GM18519 (cell line): ENCODE measurements around the gene COL4A3.
"Not testable (repeated sequence)": the region's sequence is repeated elsewhere in the genome, so short reads cannot be mapped to it uniquely, and the experiment has no call there.

Experiments
- ATAC-seq: cut with Tn5 transposase; IDR thresholded peaks from one replicate; pipeline ENCODE4 v1.9.1; 2021; ENCODE audit warnings: mild to moderate bottlenecking, moderate library complexity; ENCODE audit not compliant: unreplicated experiment, low FRiP score

Gene COL4A3

DNA sequence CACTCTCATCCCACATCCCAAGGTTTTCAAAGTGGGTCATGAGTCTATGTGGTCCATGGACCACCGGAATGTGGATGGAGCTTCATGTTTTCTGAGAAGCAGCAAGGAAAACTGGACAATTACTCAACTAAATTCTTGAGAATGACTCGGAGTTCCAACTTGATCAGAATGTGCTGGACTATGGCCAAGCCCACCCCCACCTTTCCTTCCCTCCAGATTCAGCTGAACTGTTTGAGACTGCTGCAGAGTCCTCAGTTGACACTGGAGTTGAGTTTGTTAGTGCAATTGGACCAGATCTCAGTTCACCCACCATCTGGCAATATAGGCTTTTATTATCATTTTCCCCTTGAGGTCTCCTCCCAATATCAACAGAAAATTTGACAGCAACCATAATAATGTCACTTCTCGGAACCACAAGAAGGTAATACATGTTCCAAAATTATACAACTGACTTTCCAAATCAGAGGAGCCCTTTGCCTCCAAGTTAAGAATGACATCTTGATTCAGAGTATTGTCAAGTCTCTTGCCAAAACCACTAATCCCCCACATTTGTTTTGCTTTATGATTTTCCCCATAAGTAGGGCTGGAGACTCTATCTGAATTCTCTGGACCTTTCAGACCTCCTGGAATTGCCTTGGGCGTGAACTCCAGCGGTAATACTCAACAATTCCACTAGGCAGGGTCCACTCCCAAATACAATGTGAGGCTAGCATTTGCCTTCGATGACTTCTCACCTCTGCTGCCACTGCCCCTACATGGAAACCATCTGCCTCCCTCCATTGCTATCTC, 9.2 kb upstream of the COL4A3 start:
- no peak for ATAC-seq

DNA sequence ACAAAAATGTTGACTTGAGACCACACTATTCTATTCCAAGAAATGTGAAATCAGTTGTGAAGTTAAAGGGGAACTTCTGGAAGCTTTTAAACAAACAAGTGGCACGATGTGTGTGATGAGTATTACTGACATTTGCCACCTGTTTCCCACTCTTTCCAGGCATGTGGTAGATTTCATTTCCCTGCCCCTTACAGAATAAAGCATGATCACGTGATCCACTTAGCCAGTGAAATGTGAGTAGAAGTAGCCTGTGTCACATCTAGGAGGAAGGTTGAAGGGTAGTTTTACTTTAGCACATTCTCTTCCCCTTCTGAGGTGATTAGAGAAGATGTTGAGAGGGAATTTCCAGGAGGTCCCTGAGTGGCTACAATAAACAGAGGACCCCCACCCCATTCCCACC, 4.3 kb upstream of the COL4A3 start:
- no peak for ATAC-seq

DNA sequence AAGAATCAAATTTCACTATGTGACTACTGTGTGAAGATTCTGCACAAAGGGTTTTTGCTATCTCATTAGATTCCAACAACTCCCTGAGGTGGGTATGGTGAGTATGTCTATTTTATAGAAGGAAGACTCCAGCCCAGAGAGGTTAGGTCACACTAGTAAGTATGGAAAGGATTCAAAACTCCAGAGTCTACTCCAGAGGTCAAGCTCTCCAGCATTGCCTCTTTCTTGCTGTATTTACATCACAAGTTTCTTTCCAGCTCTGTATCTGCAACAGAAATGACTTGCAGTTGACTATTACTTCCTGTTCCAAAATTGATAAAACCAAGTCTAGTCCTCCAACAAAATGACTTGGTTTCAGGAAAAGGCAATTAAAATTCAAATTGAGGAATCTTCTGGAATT, 2.5 kb upstream of the COL4A3 start:
- no peak for ATAC-seq

DNA sequence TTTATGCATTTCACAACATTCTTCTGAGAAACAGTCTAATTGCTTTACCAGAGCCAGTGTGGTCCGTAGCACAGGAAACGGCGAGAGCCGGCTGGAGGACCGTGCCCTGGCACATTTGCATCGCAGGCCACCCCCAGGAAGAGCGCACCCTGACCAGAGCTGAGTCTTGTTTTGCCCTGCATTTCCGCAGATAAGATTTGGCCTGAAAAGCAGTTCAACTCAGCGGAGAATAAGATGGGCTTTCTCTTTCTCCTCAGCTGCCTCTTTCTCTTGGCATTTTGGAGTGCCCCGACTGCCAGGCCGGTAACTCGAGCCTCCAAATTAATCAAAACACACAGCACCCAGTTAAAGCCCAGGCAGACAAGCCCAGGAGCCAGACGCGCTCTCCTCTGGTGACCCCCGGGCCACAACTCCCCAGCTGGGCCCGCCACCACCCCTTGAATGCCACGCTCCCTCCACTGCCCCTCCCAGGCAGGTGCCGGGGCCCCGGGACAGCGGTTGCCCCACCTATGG, 883 bp upstream of the COL4A3 start:
- peak; percentile 47 for ATAC-seq

DNA sequence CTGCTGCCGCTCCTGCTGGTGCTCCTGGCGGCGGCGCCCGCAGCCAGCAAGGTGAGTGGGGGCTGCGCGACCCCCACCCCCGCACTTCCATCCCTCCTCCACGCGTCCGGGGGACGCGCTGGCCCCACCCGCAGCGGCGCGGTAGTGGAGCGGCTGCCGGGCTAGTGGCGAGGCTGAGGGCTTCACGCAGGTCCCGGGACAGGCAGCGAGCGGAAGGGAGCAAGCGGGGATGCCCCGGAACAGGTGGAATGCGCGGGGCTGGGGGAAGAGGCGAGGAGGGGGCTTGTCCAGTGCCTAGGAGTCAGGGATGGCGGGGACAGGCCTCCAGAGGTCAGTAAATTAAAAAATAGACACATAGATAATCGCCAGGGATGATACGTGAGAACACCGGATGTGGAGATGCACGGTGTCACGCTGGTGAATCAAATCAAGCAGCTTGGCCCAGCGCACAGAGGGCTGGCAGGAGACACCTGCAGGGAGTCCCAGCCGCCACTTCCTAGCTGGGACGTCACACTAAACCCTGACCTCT, 403 bp downstream of the COL4A3 start:
- peak; percentile 70 for ATAC-seq

DNA sequence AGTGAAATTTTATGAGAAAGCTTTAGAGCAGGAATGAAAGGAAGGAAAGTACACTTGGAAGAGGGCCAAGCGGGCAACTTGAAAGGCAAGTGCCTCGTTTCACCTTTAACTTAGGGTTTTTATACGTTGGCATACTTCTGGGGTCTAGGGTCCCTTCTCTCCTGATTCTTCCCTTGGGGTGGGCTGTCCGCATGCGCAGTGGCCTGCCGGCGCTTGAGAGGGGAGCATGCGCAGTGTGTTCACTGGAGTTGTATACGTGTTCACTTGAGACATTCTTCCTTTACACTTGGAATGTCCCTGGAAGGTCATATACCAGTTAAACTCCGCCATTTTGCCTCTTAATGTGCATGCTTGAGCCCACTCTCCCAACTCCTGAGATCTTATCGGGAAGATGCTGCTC, 7.4 kb downstream of the COL4A3 start:
- ATAC-seq = not testable (repeated sequence)

DNA sequence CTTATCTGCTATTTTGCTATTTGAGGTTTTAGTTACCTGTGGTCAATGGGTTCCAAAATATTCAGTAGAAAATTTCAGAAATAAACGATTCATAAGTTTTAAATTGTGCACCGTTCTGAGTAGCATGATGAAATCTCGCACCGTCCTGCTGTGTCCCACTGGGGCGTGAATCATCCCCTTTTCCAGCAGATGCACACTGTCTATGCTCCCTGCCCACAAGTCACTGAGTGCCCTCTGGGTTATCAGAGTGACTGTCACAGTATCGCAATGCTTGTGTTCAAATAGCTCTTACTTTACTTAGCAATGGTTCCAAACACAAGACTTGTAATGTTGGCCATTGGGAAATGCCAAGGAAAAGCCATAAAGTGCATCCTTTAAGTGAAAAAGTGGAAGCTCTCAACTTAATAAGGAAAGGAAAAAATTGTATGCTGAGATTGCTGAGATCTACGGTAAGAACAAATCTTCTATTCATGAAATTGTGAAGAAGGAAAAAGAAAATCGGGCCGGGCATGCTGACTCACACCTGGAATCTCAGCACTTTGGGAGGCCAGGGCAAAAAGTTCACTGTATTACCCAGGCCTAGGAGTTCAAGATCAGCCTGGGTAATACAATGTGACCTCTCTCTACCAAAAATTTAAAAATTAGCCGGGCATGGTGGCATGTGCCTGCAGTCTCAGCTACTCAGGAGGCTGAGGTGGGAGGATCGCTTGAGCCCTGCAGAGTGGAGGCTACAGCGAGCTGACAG, 13.3 kb downstream of the COL4A3 start:
- ATAC-seq = no peak

DNA sequence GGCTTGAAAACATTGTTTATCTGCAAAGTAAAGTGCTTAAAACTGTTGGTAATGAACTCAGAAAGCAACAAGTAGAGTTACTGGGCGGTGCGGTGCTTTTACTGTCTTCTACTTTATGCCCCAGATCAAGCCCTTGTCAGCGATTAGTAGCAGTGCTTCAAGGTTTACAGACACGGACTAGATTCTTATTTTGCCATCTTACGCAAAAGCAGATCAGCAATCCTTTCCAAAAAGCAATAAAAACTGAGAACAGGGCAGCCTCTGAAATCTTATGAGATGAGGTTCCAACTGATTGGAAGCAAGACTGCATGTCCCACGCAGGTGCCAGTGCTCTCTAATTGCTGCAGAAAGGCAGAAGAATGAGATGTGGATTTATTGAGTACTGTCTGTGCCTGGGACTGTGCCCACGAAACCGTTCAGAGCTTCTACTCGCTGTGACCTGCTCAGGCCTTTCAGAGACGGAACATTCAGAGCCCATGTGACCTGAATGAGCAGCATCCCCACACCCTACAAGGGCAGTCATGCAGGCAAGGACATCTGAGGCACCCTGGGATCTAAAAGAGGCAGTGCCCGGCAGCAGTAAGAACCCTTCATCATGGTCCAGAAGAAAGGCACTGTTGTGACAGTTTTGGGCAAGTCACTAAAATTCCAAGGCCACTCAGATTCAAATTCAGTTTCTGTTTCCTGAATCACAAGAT, 15.7 kb downstream of the COL4A3 start:
- no peak for ATAC-seq

DNA sequence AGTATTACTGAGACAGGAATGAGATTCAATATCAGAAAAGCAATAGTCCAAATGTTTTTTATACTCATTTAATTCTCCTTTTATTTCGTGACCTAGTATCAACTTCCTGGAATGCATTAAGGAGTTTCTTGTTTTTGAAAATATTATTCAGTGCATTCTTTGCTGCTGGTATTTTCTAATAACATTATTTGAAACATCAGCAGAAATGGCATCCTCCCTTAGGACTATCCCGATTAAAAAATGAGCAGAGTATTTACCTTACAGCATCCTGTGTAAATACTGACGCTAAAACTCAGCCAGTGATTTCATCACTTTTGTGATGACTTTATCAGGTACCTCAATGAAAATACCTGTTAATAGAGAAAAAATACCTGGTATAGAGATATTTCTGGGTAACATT, 16.3 kb downstream of the COL4A3 start:
- ATAC-seq = no peak

DNA sequence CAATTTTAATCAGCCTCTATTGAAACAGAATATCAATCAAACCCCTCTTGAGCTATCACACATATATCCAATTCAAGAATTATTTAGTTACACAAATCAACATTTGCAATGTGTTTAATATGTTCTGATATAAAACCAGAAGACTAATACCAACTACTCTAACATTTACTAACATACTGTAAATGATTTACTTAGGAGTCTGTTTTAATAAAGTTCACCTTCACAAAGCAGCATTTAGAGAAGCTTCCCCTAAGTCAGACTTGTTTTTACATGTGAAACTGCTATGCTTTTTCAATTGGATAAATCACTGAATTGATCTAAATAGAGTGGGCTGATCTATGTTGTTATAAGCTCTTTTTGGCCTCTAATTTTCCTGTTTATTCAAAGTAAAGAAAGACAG, 18.3 kb downstream of the COL4A3 start:
- ATAC-seq = no peak

DNA sequence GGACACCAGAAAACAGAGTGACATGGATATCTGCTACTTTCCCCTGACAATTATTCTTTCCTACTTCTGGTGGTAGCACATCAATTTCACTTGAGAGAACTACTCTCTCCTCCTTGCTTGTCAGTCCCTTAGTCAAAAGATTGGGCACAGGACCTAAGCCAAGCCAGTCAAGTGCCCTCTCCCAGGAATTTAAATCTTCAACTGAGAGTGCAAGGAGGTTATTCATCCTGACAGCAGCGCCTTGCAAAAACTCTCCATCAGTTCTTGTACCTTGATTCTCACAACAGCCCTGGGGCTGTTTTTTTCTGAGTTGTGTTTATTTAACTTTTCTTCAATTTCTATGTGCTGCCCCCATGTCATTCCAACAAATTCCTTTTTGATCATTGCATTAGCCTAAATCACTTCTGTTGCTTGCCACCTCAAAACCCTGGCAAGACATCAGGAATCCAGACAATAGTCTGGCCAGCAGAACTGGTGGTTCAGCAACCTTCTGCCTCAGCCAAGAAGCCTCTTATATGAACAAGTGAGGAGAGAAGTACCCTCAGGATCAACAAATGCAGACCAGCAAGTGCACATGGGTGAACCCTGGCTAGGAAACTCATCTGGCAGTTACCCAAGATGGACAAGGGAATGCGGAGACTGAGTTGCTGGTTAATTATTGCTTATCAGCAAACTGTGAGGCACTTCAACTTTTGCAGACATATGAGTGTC, 19.4 kb downstream of the COL4A3 start:
- no peak for ATAC-seq

DNA sequence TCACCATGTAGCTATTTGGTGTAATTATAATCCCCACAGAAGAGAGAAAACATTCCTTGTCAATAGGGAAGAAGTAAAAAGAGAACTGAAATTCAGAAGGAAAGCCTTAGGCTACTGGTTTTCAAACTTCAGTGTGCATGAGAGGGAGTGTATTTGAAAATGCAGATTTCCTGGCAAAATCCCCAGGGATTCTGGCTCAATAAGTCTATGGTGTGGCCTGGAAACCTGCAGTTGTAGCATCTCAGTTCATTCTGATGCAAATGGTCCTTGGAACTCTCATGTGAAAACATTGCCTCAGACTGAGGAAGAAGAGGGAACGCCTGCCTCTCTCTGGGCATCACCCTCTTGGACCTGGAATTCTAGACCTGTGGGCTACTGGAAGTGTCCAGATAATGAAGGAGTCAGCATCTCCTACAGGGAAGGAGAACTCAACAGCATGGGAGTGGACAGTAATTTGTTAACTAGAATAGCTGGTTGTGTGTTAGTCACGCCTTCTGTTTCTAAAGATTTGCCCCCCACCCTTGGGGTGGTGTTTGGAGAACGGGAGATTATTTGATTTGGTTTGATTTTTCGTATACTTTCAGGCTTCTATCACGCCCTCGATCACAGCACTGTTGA, 21.3 kb downstream of the COL4A3 start:
- ATAC-seq = no peak

DNA sequence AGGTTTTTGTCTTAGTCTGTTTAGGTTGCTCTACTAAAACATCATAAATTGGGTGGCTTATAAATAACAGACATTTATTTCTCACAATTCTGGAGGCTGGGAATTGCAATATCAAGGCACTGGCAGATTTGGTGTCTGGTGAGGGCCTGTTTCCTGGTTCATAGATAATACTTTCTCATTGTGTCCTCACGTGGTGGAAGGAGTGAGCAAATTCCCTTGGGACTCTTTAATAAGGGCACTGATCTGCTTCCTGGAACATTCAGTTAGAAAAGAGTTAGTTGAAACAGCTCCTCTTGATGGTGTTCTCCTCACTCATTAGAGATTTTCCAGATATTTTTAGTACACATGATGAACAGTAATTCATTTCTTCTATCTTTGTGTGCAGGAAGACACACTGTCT, 22.3 kb downstream of the COL4A3 start:
- no peak for ATAC-seq

DNA sequence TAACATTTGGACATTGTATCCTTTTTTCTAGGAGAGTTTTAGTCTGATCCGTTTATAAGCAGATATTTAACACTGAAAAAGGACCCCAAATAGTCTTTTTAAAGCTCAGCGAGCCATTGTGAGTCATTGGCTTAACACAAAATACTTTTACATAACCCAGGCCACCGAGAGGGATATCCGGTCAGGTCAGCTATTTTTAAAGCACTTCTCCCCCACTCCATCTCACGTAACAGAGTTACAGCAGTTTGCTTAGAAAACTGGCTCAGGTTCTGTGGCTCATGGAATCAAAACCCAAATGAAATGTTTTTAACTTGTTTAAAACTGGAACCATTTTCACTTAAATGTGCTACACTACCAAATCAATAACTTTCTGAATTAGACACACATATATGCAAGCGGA, 23.9 kb downstream of the COL4A3 start:
- no peak for ATAC-seq

DNA sequence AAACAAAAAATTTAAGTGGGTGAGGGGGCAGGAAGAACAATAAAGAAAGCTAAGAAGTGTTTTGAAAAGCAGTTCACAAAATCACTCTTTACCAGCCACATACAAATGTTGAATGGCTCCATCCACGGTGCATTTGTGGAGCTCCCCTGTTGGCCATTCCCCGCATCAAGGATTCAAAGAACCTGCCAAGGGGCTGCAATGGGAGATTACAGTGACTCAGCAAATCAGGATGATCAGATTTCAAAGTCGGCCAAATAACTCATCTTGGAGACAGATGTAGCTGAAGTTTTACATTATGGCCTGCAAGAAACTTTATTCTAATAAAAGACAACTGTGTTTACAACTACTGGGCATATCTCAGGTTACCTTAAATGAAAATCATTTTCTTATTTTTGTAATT, 26.9 kb downstream of the COL4A3 start:
- no peak for ATAC-seq

DNA sequence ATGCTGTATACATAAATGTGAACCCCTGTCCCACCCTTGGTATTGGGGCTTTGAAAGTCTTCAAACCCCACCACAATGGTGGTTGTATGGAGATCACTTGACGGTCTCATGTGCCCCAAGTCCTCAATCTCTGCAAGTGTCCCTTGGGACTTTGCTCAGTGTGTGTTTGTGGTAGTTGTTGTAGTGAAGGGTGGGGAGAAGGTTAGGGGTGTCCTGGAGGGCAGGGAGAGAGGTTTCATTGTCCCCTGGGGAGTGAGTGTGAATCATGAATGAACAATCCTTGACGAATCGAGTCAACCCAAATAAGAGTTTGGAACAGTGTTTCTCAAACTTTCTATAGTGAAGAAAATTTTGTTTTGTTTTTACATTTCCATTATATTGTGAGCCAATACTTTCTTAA, 28.1 kb downstream of the COL4A3 start:
- ATAC-seq = no peak

DNA sequence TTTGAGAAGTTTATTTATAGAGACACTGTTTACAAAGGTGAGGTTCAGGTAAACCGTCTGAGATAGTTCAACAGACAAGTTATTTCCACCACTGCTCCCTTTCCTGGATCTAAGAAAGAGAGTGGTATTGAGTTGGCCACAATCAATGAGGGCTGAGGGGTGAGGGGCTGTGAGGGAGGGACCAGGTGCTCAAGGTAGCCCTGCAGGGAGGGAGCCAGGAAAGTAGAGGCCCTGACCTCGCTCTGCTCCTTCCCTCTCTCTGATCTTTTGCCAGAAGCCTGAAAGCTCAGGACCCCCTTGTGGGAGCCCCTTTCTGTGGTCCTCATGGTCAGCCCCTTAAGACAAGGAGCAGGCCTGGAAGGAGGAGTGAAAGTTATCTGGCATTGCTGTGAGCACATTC, 29.8 kb downstream of the COL4A3 start:
- no peak for ATAC-seq

DNA sequence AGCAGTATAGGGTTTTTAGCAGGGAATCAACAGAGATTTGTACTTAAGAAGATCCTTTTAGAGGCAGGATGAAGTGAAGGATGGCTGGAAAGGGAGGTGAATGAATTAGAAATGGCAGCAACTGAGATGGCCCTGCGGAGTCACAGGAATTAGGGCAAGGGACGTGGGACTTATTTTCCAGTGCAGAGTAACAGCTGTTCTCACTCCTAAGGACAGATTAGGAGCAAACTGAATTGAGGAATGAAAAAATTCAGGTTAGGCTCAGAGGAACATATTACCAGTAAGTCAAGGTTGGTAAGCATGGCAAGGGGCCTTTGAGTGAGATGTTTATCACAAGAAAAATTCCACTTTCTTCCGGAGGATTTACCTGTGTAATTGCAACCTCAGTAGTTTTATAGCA, 34.4 kb downstream of the COL4A3 start:
- no peak for ATAC-seq

DNA sequence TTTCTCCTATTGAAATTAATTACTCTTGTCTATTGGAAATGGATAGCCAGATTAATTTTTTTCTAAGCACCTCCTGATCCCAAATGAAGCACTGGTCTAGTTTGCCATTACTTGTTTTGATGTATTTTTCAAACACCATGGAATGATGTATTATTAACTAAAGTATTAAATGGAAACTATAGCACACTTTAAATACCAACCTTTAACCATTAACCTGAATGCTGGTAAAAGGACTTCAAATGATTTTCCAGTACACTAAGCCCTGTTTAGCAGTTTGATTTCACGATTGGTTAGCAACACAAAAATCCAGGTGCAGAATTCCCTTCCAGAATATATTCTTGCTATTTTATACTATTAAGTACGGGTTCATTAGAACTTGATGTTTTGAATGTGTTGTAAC, 37.3 kb downstream of the COL4A3 start:
- no peak for ATAC-seq

DNA sequence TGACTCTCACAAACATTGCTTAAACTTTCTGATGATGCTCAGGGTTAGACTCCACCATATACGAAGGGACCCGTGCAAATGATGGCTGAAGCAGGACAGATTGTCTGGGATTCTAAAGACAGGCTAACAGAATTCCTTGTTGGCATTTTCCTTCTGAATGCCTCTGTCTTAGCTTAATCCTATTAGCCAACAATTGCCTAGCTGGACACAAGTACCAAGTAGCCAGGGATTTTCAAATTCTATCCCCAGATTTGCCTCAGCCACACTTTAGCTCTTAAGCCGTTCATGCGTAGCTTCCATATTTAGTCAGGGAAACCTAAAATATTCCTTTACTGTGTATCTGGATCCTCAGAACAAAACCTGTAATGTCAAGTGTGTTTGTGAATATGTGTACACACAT, 40.0 kb downstream of the COL4A3 start:
- ATAC-seq = no peak
